ENCODE data around the gene FANCC. TPM values are rescaled to one million over a fixed set of nuclear protein-coding genes. Genes with fewer than 3 reads are reported as not detected.
A peak's percentile ranks its signal among the peaks of the same experiment; 100 is the strongest.

The FANCC gene
- total RNA-seq, 1 donor = 5.4 TPM

DNA sequence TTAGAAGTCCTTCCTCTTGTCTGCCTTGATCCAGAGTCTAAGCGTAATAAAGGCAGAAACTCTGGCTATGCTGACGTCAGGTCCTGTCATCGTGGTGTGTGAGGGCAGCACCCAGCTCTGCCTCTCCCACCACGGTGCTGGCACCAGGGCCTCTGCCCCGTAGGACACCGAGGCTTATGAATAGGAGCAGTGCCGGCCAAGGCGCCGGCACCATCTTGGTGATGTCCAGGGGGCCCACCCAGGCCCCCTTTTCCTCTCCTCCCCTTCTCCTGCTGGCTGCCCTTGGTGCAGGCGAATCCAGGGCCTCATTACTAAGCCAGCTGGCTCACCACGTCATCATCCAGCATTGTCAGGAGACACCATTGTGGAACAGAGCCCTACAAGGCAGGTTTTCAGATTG lies 252.3 kb downstream of the FANCC start:
- H3K9me3 ChIP-seq (ENCODE audit: low read depth, low read length) = no peaks in the 10 kb centered on the region
- no peak overlapping the region for H3K4me2 ChIP-seq (ENCODE audit: insufficient read depth, low read length)
- no peaks in the 10 kb centered on the region for H3K27me3 ChIP-seq (ENCODE audit: insufficient read depth, low read length)
- H3K4me1 ChIP-seq (ENCODE audit: insufficient read depth, low read length) = peaks cover 43% of the 10 kb centered on the region
- peaks cover 100% of the 10 kb centered on the region for H3K79me2 ChIP-seq (ENCODE audit: insufficient read depth, low read length)
- peaks cover 94% of the 10 kb centered on the region for H3K36me3 ChIP-seq (ENCODE audit: insufficient read depth, low read length)
- TF ChIP-seq, protein P1, sequence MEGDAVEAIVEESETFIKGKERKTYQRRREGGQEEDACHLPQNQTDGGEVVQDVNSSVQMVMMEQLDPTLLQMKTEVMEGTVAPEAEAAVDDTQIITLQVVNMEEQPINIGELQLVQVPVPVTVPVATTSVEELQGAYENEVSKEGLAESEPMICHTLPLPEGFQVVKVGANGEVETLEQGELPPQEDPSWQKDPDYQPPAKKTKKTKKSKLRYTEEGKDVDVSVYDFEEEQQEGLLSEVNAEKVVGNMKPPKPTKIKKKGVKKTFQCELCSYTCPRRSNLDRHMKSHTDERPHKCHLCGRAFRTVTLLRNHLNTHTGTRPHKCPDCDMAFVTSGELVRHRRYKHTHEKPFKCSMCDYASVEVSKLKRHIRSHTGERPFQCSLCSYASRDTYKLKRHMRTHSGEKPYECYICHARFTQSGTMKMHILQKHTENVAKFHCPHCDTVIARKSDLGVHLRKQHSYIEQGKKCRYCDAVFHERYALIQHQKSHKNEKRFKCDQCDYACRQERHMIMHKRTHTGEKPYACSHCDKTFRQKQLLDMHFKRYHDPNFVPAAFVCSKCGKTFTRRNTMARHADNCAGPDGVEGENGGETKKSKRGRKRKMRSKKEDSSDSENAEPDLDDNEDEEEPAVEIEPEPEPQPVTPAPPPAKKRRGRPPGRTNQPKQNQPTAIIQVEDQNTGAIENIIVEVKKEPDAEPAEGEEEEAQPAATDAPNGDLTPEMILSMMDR (IDR thresholded peaks at IDR 0.05; ENCODE audit: extremely low read depth, low read depth, low read length) = no peak
- H3K27ac ChIP-seq (ENCODE audit: low read depth, low read length) = peak overlapping the region; percentile 69
- no peak for DNase-seq (ENCODE audit: insufficient read length, low spot score, missing footprints)
- H2AFZ ChIP-seq (ENCODE audit: low read length) = no peak overlapping the region
- peaks cover 83% of the 10 kb centered on the region for H4K20me1 ChIP-seq (ENCODE audit: insufficient read depth, low read length)
- no peak overlapping the region for H3K4me3 ChIP-seq (ENCODE audit: insufficient read depth, low read length)

DNA sequence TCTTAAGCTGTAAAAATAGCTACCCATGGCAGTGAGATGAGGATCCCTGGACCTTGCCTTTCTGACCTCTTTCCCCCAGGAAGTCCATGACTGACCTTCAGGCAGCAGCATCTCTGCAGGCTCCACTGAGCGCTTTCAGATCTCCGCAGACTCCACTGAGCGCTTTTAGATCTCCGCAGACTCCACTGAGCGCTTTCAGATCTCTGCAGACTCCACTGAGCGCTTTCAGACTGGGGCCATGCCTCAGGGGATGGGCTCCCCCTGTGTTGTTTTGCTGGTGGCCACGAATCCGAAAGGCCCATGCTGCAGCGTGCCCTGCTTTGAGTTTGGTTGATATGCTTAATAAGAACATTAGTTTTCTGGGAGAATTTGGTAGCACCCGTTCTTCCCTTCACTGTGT lies 254.2 kb downstream of the FANCC start:
- TF ChIP-seq, protein P1 (IDR thresholded peaks at IDR 0.05; ENCODE audit: extremely low read depth, low read depth, low read length) = no peak
- peaks cover 62% of the 10 kb centered on the region for H3K4me1 ChIP-seq (ENCODE audit: insufficient read depth, low read length)
- H3K36me3 ChIP-seq (ENCODE audit: insufficient read depth, low read length) = peaks cover 82% of the 10 kb centered on the region

DNA sequence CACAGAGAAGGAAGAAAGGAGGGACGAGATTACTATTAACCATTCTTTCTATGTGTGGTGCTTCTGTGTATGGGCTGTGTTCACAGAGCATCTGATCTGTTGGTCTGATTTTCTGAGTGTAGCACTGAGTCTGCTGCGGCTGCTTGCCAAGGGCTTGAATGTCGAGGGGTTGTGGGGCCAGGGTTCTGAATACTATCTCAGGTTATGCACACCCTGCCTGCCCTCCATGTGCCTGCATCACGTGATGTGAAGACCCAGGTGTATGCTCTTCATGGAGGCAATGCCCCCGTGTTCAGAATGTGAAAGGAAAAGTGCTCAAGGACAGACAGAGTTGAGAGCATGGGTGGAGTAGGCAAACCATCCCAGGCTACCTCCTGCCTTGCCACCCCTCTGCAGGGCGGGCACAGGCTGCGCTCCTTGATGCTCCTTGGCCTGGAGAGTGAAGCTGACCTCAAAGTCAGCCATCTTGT lies 254.9 kb downstream of the FANCC start:
- H3K79me2 ChIP-seq (ENCODE audit: insufficient read depth, low read length) = peaks cover 100% of the 10 kb centered on the region
- no peak overlapping the region for H3K4me3 ChIP-seq (ENCODE audit: insufficient read depth, low read length)
- H3K27me3 ChIP-seq (ENCODE audit: insufficient read depth, low read length) = no peaks in the 10 kb centered on the region
- H4K20me1 ChIP-seq (ENCODE audit: insufficient read depth, low read length) = peaks cover 82% of the 10 kb centered on the region
- no peak overlapping the region for H3K4me2 ChIP-seq (ENCODE audit: insufficient read depth, low read length)
- no peak overlapping the region for H2AFZ ChIP-seq (ENCODE audit: low read length)
- peaks cover 63% of the 10 kb centered on the region for H3K4me1 ChIP-seq (ENCODE audit: insufficient read depth, low read length)
- no peak overlapping the region for H3K27ac ChIP-seq (ENCODE audit: low read depth, low read length)
- H3K36me3 ChIP-seq (ENCODE audit: insufficient read depth, low read length) = peaks cover 77% of the 10 kb centered on the region
- no peak for DNase-seq (ENCODE audit: insufficient read length, low spot score, missing footprints)
- TF ChIP-seq, protein P1 (IDR thresholded peaks at IDR 0.05; ENCODE audit: extremely low read depth, low read depth, low read length) = no peak
- H3K9me3 ChIP-seq (ENCODE audit: low read depth, low read length) = no peaks in the 10 kb centered on the region

More for the DNA sequence above, 254.2 kb downstream of the FANCC start:
- Histone ChIP-seq H2AFZ (ENCODE audit: low read length) (no peak overlapping the region), H3K9me3 (ENCODE audit: low read depth, low read length) (no peaks in the 10 kb centered on the region), H4K20me1 (ENCODE audit: insufficient read depth, low read length) (peaks cover 82% of the 10 kb centered on the region), H3K4me2 (ENCODE audit: insufficient read depth, low read length) (no peak overlapping the region), H3K27me3 (ENCODE audit: insufficient read depth, low read length) (no peaks in the 10 kb centered on the region), H3K4me3 (ENCODE audit: insufficient read depth, low read length) (no peak overlapping the region), H3K79me2 (ENCODE audit: insufficient read depth, low read length) (peaks cover 100% of the 10 kb centered on the region), H3K27ac (ENCODE audit: low read depth, low read length) (no peak overlapping the region)
- no peak for DNase-seq (ENCODE audit: insufficient read length, low spot score, missing footprints)

DNA sequence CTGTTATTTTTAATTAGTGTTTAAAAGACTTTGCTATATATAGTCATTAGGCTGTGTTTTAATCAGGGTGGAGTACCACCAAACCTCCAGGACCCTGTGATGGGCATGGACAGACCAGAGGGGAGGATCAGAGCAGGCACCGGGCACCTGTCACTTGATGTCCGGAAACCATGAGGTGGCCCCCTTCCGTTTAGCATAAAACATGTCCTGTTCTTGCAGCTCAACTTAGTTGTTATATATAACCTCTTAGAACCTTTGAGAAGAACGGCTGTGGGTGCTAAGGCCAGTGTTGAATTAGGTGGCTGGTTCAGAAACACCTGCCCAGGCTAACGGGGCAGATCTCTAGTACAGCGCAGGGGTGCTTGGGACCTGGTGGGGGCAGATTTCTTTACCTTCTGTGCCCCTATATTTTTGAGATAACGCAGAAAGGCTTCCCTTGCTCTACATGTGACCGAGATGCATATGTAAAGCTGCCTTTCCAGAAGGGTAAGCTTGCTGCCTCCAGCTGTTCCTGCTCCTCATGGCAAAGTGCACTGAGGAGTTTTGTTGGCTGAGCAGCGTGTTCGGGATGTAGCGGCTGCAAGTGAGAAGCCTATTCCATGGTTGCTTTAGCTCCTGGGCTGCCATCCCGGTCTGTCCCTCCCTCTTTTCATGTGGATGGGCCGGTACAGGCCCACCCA lies 255.5 kb downstream of the FANCC start:
- Histone ChIP-seq H3K9me3 (ENCODE audit: low read depth, low read length) (no peaks in the 10 kb centered on the region), H3K27ac (ENCODE audit: low read depth, low read length) (no peak overlapping the region), H3K27me3 (ENCODE audit: insufficient read depth, low read length) (no peaks in the 10 kb centered on the region), H3K4me3 (ENCODE audit: insufficient read depth, low read length) (no peak overlapping the region), H3K4me1 (ENCODE audit: insufficient read depth, low read length) (peaks cover 63% of the 10 kb centered on the region), H2AFZ (ENCODE audit: low read length) (no peak overlapping the region), H3K36me3 (ENCODE audit: insufficient read depth, low read length) (peaks cover 77% of the 10 kb centered on the region), H3K4me2 (ENCODE audit: insufficient read depth, low read length) (no peak overlapping the region), H4K20me1 (ENCODE audit: insufficient read depth, low read length) (peaks cover 84% of the 10 kb centered on the region), H3K79me2 (ENCODE audit: insufficient read depth, low read length) (peaks cover 100% of the 10 kb centered on the region)
- DNase-seq (ENCODE audit: insufficient read length, low spot score, missing footprints) = no peak
- TF ChIP-seq, protein P1 (IDR thresholded peaks at IDR 0.05; ENCODE audit: extremely low read depth, low read depth, low read length) = no peak

Data from osteoblast (primary cell).